ENCODE data around the gene ZNF747.

Gene ZNF747

DNA sequence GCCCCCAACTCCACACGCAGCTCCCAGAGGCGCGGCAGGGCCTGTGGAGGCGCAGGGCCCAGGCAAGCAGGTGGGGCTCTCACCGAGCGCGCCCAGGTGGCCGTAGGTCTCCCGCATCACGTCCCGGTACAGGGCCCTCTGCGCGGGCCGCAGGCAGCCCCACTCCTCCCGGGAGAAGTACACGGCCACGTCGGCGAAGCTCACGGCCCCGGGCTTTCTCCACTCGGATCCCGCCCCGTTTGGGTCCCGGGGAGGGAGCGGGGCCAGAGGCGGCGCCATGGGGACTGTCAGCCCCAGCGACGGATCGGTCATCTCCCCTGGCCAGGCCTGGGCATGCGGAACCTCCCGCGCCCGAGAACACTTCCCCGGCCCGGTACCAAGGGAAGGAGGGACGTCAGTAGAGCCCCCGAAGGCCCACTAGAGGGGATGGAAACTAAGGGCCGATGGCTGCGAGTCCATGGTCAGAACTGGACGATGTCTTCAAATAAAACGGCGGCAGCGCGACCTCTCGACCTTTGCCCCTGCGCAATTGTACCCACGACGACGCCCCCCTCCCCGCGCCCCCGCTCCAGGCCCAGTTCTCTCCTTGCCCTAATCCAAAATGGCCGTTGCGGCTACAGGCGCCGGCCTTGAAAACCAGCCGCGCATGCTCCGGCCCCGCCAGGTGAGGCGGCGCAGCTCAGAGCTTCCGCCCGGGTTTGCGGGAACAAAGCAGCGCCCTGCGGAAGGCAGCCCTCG is at the start of gene ZNF747:
TSS of gene ZNF747 (minus strand) at position 491 of the 738 bp plus-strand sequence. CDS start at position 312, 179 bp downstream.
- DNase-seq, result peak; percentile 91

DNA sequence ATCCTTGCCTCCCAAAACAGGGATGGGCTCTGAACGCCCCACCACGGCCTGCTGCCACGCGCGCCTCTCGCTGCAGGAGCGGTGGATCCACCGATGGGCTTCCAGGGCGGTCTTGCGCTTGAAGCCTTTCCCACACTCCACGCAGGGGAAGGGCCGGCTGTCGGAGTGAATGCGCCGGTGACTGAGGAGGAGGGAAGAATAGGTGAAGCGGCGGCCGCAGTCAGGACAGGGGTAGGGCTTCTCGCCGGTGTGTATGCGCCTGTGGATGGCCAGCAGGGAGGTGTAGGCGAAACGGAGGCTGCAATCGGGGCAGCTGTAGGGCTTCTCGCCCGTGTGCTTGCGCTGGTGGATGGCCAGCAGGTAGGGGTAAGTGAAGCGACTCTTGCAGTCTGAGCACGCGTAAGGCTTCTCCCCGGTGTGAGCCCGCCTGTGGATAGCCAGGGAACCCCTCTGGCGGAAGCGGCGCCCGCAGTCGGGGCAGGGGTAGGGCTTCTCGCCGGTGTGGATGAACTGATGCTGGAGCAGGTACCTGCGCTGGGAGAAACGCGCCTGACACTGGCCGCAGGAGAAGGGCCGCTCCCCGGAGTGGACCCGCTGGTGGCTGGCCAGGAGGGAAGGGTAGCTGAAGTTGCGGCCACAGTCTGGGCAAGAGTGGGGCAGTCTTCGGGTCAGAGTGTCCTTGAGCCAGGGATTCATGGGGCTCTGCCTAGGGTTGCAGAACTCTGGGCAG is 48.1 kb upstream of the ZNF747 start:
- DNase-seq, result no peak

- no peak for DNase-seq
These were observed 46.8 kb upstream of the ZNF747 start for GRCh38 chr16:30581457-30581856.

DNA sequence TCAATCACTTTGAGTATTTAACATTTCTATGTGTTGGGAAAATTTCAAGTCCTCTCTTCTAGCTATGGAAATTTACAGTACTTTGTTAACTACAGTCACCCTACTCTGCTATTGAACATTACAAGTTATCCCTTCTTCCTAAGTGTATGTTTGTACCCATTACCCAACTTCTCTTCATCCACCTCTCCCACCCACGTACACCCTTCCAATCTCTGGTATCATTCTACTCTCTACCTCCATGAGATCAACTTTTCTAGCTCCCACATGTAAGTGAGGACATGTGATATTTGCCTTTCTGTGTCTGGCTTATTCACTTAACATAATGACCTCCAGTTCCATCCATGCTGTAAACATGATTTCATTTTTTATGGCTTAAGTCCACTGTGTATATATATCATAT is 40.0 kb upstream of the ZNF747 start:
- no peak for DNase-seq

DNA sequence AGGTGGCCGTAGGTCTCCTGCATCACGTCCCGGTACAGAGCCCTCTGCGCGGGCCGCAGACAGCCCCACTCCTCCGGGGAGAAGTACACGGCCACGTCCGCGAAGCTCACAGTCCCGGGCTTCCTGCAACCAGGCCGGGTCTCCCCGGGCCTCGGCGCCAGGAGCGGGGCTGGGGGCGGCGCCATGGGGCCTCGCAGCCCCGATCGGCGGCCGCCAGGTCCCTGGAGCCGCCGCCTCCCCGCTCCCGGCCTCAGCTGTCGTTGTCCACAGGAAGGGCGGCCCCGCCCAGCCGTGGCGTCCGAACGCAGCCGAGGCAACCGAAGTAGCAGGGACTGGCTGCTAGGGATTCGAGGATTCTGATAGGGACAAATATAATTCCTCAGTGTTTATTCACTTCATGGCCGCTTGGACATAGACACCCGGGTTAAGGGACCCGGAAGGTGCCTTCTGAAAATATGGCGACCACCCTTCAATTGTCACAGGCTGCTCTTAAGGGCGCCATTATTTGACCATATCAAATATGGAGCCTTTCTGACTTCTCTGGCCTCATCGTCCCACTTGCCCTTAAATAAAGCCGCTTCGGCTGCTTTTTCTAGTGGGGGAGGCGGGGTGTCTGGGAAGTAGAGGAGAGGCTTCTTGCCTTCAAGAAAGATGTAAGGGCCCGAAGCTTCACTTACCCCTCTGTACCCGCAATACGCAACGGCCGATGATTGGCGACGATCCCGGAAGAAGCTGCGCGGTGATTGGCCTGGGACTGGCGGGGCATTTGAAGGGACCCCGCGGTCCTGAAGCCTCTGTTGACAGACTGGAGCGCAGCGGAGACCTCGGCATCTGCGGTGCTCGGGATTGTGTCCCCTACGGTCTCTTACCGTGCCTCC is 37.0 kb upstream of the ZNF747 start, which contains the start of gene ZNF688:
TSS of gene ZNF688 (minus strand) at position 270 of the 878 bp plus-strand sequence. CDS start at position 185, 85 bp downstream.
- peak; percentile 99 for DNase-seq

GRCh38 chr16:30570636-30571444 is 36.2 kb upstream of the ZNF747 start:
- no peak for DNase-seq

- DNase-seq, result no peak
These were observed 35.3 kb upstream of the ZNF747 start for GRCh38 chr16:30569746-30570635.

DNA sequence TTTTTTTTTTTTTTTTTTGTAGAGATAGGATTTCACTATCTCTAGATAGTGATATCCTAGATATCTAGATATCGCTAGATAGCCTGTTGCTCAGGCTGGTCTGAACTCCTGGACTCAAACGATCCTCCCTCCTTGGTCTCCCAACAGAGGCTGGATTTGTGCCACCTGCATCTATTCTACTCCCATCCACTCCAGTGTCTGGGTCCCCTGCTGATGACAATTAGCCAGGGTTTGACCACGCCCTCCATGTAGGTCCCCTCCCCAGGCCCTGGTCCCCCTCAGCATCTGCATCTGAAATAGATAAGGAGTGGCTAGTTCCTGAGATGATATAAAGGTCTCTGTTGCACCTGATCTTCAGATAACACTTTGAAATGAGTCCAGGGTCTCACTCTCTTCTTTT is 34.6 kb upstream of the ZNF747 start:
- DNase-seq, result no peak

DNA sequence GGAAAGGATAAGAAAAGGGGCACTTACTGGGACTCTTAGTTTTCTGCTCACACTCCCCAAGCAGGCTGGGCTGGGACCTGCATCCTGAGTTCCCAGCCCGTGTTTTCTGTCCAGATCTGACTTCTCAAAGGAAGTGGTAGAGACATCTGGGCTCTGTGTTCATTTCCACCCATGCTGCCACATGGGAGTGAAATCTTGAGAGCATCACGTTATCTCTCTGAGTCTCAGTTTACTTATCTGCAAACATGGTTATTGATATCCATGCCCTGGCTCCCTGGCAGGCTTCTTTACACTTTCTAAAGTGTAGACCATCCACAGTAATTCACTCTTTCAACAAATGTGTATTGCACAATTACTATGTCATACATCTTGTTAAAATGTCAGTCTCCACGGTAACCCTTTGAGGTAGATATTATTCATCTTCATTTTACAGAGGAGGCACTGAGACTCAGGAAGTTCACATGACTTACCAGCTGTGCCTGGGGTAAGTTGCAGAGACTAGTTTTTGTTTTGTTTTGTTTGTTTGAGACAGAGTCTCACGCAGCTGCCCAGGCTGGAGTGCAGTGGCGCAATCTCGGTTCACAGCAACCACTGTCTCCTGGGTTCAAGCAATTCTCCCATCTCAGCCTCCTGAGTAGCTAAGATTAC is 33.5 kb upstream of the ZNF747 start:
- peak; percentile 88 for DNase-seq

DNA sequence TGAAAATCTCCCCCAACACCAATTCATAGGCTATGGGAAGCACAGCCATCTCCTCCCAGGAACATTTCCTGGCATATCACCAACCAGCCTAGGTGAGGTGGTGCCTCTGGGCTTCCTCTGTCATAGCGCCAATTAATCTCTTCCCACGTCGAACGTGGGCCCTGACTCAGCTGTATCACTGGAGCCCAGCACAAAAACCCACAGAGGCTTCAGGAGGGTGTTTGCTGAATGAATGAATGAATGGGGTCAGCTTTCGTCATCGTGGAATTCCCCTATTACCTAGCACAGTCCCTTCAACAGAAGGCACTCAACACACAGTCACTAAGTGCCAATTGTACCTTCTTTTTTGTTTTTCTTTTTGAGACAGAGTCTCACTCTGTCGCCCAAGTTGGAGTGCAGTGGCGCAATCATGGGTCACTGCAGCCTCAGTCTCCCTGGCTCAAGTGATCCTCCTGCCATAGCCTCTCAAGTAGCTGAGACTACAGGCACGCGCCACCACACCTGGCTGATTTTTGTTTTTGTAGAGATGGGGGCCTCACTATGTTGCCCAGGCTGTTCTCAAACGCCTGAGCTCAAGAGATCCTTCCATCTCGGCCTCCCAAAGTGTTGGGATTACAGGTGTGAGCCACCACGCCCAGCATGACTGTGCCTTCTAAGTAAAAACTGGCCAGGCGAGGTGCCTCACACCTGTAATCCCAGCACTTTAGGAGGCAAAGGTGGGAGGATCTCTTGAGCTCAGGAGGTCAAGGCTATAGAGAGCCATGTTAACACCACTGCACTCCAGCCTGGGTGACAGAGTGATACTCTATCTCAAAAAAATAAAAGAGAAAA is 32.7 kb upstream of the ZNF747 start:
- peak; percentile 80 for DNase-seq

DNA sequence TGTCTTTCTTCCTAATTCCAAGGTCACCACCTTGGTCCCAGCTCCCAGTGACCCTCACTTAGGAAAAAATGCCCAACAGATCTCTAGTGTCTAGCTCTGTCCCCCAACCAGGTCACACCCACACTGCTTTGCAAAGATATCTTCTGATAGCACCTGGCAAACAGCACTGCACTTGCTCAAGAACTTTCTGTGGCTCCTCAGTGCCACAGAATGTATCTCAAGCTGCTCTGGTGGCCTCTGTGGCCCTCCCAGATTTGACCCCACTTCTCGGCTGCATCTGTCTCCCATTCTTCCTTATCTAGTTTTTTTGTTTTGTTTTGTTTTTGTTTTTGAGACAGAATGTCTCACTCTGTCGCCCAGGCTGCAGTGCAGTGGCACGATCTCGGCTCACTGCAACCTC is 31.9 kb upstream of the ZNF747 start:
- no peak for DNase-seq

- DNase-seq, result no peak
These were observed 31.3 kb upstream of the ZNF747 start for GRCh38 chr16:30565984-30566383.

GRCh38 chr16:30565526-30565925 is 30.9 kb upstream of the ZNF747 start:
- DNase-seq, result no peak

DNA sequence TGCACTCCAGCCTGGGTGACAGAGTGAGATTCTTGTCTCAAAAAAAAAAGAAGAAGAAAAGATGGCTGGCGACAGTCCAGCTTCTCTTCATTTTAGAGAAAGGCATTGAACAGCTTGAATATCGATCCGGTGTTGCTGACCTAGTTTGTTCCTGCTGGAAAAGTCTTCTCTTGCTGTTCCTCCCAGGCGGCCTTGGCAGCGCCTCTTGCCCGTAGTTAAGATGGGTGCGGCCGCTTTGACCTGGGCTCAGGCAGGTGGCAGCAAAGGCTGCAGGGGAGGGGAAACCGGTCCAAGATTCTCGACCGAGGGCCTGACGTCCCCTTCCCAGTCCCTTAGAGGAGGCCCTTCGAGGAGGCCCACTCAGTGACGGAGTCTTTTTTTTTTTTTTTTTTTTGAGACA is 27.4 kb upstream of the ZNF747 start:
- DNase-seq, result no peak

DNA sequence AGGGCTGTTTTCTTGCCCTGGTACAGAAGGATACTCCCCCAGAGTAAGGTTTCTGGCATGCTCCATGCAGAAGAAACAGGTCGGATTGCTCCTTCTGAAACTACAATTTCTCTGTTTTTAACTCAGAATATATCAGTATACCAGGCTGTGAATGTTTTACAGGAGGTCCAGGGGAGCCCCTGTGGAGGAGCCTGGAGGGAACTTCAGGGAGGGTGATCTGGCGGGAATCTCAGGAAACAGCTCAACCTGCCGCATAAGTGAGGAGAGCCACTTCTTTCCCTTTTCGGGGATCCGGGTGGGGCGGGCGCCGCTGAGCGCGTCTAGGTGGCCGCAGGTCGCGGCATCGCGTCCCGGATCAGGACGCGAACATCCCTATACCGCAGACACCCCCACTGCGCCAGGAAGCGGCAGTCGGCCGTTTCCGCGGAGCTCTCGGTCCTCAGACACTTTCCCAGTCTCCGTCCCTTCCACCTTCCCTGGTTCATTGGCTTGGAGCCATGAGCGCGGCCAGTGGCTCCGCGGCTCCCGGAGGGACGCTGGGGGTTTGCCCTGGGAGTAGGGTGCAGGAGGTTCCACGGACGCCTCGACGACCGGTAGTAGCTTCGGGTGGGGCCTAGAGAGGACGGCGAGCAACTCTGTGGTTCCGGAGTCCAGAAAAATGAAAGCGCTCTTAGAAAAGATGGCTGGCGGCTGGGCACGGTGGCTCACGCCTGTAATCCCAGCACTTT is 26.6 kb upstream of the ZNF747 start:
- DNase-seq, result peak; percentile 38

- DNase-seq, result no peak
These were observed 25.0 kb upstream of the ZNF747 start for GRCh38 chr16:30559690-30560089.

- DNase-seq, result no peak
These were observed 24.2 kb upstream of the ZNF747 start for GRCh38 chr16:30558789-30559377.

DNA sequence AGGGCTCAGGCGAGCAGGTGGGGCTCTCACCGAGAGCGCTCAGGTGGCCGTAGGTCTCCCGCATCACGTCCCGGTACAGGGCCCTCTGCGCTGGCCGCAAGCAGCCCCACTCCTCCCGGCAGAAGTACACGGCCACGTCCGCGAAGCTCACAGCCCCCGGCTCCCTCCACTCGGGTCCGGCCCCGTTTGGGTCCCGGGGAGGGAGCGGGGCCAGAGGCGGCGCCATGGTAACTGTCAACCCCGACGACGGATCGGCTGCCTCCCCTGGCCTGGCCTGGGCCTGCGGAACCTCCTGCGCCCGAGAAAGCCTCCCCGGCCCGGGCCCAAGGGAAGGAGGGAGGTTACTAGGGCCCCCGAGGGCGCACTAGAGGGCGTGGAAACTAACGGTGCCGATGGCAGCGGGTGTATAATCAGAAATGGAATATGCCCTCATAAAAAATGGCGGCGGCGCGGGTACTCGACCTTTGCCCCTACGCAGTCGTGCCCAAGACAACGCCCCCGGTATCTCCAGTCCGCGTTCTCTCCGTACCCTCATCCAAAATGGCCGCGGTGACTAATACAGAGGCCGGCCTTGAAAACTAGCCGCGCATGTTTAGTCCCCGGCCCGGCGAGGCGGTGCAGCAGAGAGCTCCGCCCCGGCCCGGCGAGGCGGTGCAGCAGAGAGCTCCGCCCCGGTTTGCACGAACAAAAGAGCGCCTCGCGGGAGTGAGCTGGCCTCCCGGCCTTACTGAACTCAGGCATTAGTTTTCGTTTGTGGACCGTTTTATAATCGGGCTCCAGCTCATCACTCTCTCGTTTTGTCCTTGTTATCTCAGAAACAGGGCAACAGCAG is 23.5 kb upstream of the ZNF747 start, which contains the start of gene ZNF764:
TSS of gene ZNF764 (minus strand) at position 418 of the 832 bp plus-strand sequence. CDS start at position 226, 192 bp downstream.
- DNase-seq, result peak; percentile 99
